Mesendoderm (in vitro differentiated cells): Measurements from ENCODE around the gene SEM1.

Experiments used
- DNase-seq: peaks from one replicate; pipeline ENCODE4 v3.0.0; 2013
- H2AK5ac ChIP-seq: 2 replicates; pipeline ENCODE4 v1.6.1; 2013; ENCODE audit warnings: low read length, inconsistent platforms
- H2BK120ac ChIP-seq: 2 replicates; pipeline ENCODE4 v1.6.1; 2013; ENCODE audit warnings: low read depth, mild to moderate bottlenecking, low read length, moderate library complexity, mixed read lengths
- H2BK15ac ChIP-seq: replicated peaks from 2 replicates; pipeline ENCODE4 v1.6.1; 2013; ENCODE audit warnings: low read depth, mild to moderate bottlenecking, moderate library complexity
- H2BK5ac ChIP-seq: 2 replicates; pipeline ENCODE4 v1.6.1; 2013; ENCODE audit warnings: low read length, inconsistent platforms
- H3K18ac ChIP-seq: 2 replicates; pipeline ENCODE4 v1.6.1; 2013; ENCODE audit warnings: mild to moderate bottlenecking, low read length, mixed read lengths
- H3K23ac ChIP-seq: one replicate; pipeline ENCODE4 v1.6.1; 2013; ENCODE audit warnings: low read length
- H3K27ac ChIP-seq: 2 replicates; pipeline ENCODE4 v1.5.1; 2013; ENCODE audit warnings: low read depth, mild to moderate bottlenecking, inconsistent platforms, low read length, moderate library complexity
- H3K27me3 ChIP-seq: 2 replicates; pipeline ENCODE4 v1.6.1; 2013; ENCODE audit warnings: low read length, control low read depth, mild to moderate bottlenecking, inconsistent platforms; ENCODE audit not compliant: insufficient read depth, poor library complexity
- H3K36me3 ChIP-seq: 2 replicates; pipeline ENCODE4 v1.6.1; 2013; ENCODE audit warnings: low read length, inconsistent platforms; ENCODE audit not compliant: control insufficient read depth, insufficient read depth
- H3K4ac ChIP-seq: one replicate; pipeline ENCODE4 v1.6.1; 2013; ENCODE audit warnings: low read depth, mild to moderate bottlenecking, low read length, moderate library complexity
- H3K4me1 ChIP-seq: 2 replicates; pipeline ENCODE4 v1.6.1; 2013; ENCODE audit warnings: low read depth, low read length, inconsistent platforms; ENCODE audit not compliant: control insufficient read depth
- H3K4me2 ChIP-seq: 2 replicates; pipeline ENCODE4 v1.6.1; 2013; ENCODE audit warnings: low read length
- H3K4me3 ChIP-seq: 2 replicates; pipeline ENCODE4 v1.5.1; 2013; ENCODE audit warnings: mild to moderate bottlenecking, low read length
- H3K56ac ChIP-seq: one replicate; pipeline ENCODE4 v1.6.1; 2013; ENCODE audit warnings: low read length
- H3K79me1 ChIP-seq: 2 replicates; pipeline ENCODE4 v1.6.1; 2013; ENCODE audit warnings: low read length, inconsistent platforms
- H3K79me2 ChIP-seq: 2 replicates; pipeline ENCODE4 v1.6.1; 2013; ENCODE audit warnings: mild to moderate bottlenecking, low read length; ENCODE audit not compliant: control insufficient read depth, insufficient read depth
- H3K9ac ChIP-seq: 2 replicates; pipeline ENCODE4 v1.6.1; 2013; ENCODE audit warnings: low read length, inconsistent platforms
- H4K5ac ChIP-seq: one replicate; pipeline ENCODE4 v1.6.1; 2013; ENCODE audit warnings: low read length
- H4K8ac ChIP-seq: one replicate; pipeline ENCODE4 v1.6.1; 2013; ENCODE audit warnings: low read depth, mild to moderate bottlenecking, control low read depth, low read length, moderate library complexity
- WGBS: extraction: QIAGEN DNeasy Blood & Tissue Kit; methylation state at CpG from one replicate; pipeline ENCODE4 v1.1.7; 2013; ENCODE audit warnings: low lambda C conversion rate, missing lambda C conversion rate; ENCODE audit not compliant: insufficient coverage; ENCODE audit errors: extremely low coverage; 5-methylcytosine and 5-hydroxymethylcytosine counted together

The SEM1 gene

GRCh38 chr7:96694082-96694481 is 15.6 kb downstream of the SEM1 start:
- Histone ChIP-seq H2BK15ac (no peak overlapping the region), H3K9ac (no peak overlapping the region), H3K23ac (no peak overlapping the region), H3K18ac (no peak overlapping the region), H3K4me2 (no peak overlapping the region), H3K79me2 (peaks cover 11% of the 10 kb centered on the region), H2AK5ac (no peak overlapping the region), H2BK5ac (no peak overlapping the region), H3K27me3 (no peaks in the 10 kb centered on the region), H3K4me1 (no peaks in the 10 kb centered on the region), H4K5ac (no peak overlapping the region), H3K79me1 (peaks cover 6% of the 10 kb centered on the region), H3K4ac (no peak overlapping the region), H3K27ac (no peak overlapping the region), H4K8ac (no peak overlapping the region), H3K36me3 (no peaks in the 10 kb centered on the region), H3K4me3 (no peak overlapping the region), H2BK120ac (no peak overlapping the region), H3K56ac (no peak overlapping the region)
- no CpG with 5 or more reads among the region's 4 CpGs for WGBS
- DNase-seq, result no peak

DNA sequence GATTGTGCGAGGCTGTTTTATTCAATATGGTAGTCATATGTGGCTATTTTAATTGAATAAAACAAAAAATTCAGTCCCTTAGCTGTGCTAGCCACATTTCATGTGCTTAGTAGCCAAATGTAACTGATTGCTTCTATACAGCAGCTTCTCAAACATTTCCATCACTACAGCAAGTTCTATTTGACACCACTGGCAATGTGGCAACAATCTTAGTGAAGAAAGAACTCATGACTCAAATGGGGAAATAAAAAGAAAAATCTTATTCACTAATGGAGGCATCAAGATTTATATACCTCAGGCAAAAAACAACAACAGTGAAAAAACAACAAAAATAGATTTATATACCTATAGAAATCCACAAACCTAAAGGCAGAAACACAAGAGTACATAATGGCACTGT is 17.9 kb downstream of the SEM1 start:
- no peak overlapping the region for H3K23ac ChIP-seq
- no peak overlapping the region for H2BK5ac ChIP-seq
- no peak overlapping the region for H2BK120ac ChIP-seq
- no peaks in the 10 kb centered on the region for H3K36me3 ChIP-seq
- H2AK5ac ChIP-seq, result no peak overlapping the region
- no CpG with 5 or more reads among the region's 1 CpG for WGBS
- no peak overlapping the region for H3K9ac ChIP-seq
- no peak overlapping the region for H3K56ac ChIP-seq
- no peak overlapping the region for H3K4me2 ChIP-seq
- H3K18ac ChIP-seq, result no peak overlapping the region
- H3K27ac ChIP-seq, result no peak overlapping the region
- no peak overlapping the region for H2BK15ac ChIP-seq
- no peaks in the 10 kb centered on the region for H3K27me3 ChIP-seq
- no peak overlapping the region for H4K5ac ChIP-seq
- H3K79me2 ChIP-seq, result no peaks in the 10 kb centered on the region
- DNase-seq, result no peak
- no peaks in the 10 kb centered on the region for H3K4me1 ChIP-seq
- no peak overlapping the region for H4K8ac ChIP-seq
- no peak overlapping the region for H3K4ac ChIP-seq
- H3K79me1 ChIP-seq, result no peaks in the 10 kb centered on the region
- H3K4me3 ChIP-seq, result no peak overlapping the region

DNA sequence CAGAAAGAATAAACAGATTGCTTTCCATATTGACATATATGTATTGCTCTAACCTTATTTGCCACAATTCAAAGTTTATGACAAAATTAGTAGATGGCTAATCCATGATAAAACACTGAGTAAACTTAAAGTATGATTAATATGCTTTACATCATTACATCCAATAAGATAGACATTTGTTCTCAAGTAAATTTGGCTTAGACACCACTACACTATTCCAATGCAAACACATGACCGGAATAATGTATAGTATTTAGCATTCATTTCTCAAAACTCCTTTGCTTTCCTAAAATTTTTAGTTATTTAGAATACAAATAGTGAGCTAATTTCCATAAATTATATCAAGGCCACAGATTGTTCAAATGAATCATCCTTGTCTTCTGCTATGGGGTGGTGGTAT is 20.2 kb downstream of the SEM1 start:
- H3K23ac ChIP-seq, result no peak overlapping the region
- no peak overlapping the region for H3K18ac ChIP-seq
- H3K4me1 ChIP-seq, result no peaks in the 10 kb centered on the region
- no peaks in the 10 kb centered on the region for H3K79me1 ChIP-seq
- H3K4me2 ChIP-seq, result no peak overlapping the region
- no CpG with 5 or more reads among the region's 1 CpG for WGBS
- no peaks in the 10 kb centered on the region for H3K79me2 ChIP-seq
- H3K27ac ChIP-seq, result no peak overlapping the region
- no peak overlapping the region for H2BK5ac ChIP-seq
- H3K56ac ChIP-seq, result no peak overlapping the region
- no peak overlapping the region for H2BK15ac ChIP-seq
- no peak overlapping the region for H2AK5ac ChIP-seq
- no peak overlapping the region for H4K5ac ChIP-seq
- no peak overlapping the region for H3K4me3 ChIP-seq
- no peak overlapping the region for H3K9ac ChIP-seq
- H3K27me3 ChIP-seq, result no peaks in the 10 kb centered on the region
- H4K8ac ChIP-seq, result no peak overlapping the region
- no peak overlapping the region for H2BK120ac ChIP-seq
- no peak for DNase-seq
- no peak overlapping the region for H3K4ac ChIP-seq
- H3K36me3 ChIP-seq, result no peaks in the 10 kb centered on the region

- no peak for DNase-seq
- no peaks in the 10 kb centered on the region for H3K27me3 ChIP-seq
- no peak overlapping the region for H4K8ac ChIP-seq
- no peak overlapping the region for H3K4ac ChIP-seq
- H3K79me1 ChIP-seq, result peaks cover 2% of the 10 kb centered on the region
- H3K4me1 ChIP-seq, result no peaks in the 10 kb centered on the region
- no peak overlapping the region for H2BK120ac ChIP-seq
- H4K5ac ChIP-seq, result no peak overlapping the region
- no peak overlapping the region for H3K18ac ChIP-seq
- no peak overlapping the region for H2BK15ac ChIP-seq
- no peak overlapping the region for H3K4me3 ChIP-seq
- H3K56ac ChIP-seq, result no peak overlapping the region
- no peaks in the 10 kb centered on the region for H3K36me3 ChIP-seq
- H3K4me2 ChIP-seq, result no peak overlapping the region
- no peak overlapping the region for H3K9ac ChIP-seq
- H3K27ac ChIP-seq, result no peak overlapping the region
- no peaks in the 10 kb centered on the region for H3K79me2 ChIP-seq
- no peak overlapping the region for H2BK5ac ChIP-seq
- H3K23ac ChIP-seq, result no peak overlapping the region
- H2AK5ac ChIP-seq, result no peak overlapping the region
Measured at GRCh38 chr7:96686305-96686704, 23.3 kb downstream of the SEM1 start.

DNA sequence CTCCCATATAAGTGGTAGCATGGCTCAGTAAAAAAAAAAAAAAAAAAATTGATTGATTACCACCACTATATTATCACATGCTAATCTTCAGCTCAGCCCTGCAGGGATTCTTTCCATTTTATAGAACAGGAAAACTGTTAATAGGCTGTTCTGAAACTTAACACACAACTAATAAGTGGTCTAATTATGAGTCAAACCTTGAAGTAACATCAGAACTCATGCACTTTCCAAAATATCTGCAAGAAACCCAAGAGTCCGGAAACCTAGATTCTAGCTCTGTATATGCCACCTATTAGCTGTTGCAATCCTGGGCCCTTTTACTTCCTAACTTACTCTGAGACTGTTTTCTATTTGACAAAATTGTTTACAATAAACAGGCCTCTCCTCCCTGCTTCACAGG is 23.9 kb downstream of the SEM1 start:
- Histone ChIP-seq H3K79me2 (no peaks in the 10 kb centered on the region), H3K56ac (no peak overlapping the region), H3K27me3 (no peaks in the 10 kb centered on the region), H3K18ac (no peak overlapping the region), H3K4me1 (no peaks in the 10 kb centered on the region), H3K27ac (no peak overlapping the region), H3K4me2 (no peak overlapping the region), H2AK5ac (no peak overlapping the region), H3K36me3 (no peaks in the 10 kb centered on the region), H4K8ac (no peak overlapping the region), H2BK120ac (no peak overlapping the region), H2BK5ac (no peak overlapping the region), H3K4ac (no peak overlapping the region), H3K9ac (no peak overlapping the region), H3K4me3 (no peak overlapping the region), H4K5ac (no peak overlapping the region), H3K23ac (no peak overlapping the region), H3K79me1 (peaks cover 2% of the 10 kb centered on the region), H2BK15ac (no peak overlapping the region)
- WGBS, result no CpG with 5 or more reads among the region's 1 CpG
- no peak for DNase-seq

GRCh38 chr7:96685353-96685752 is 24.3 kb downstream of the SEM1 start:
- Histone ChIP-seq H3K4me1 (no peaks in the 10 kb centered on the region), H3K27me3 (no peaks in the 10 kb centered on the region), H3K79me1 (peaks cover 2% of the 10 kb centered on the region), H3K18ac (no peak overlapping the region), H3K23ac (no peak overlapping the region), H3K27ac (no peak overlapping the region), H3K36me3 (no peaks in the 10 kb centered on the region), H4K5ac (no peak overlapping the region), H3K4me2 (no peak overlapping the region), H4K8ac (no peak overlapping the region), H3K4me3 (no peak overlapping the region), H2BK5ac (no peak overlapping the region), H3K9ac (no peak overlapping the region), H2BK120ac (no peak overlapping the region), H2AK5ac (no peak overlapping the region), H3K56ac (no peak overlapping the region), H3K79me2 (no peaks in the 10 kb centered on the region), H3K4ac (no peak overlapping the region), H2BK15ac (no peak overlapping the region)
- DNase-seq, result no peak
- no CpG with 5 or more reads among the region's 3 CpGs for WGBS
